ENCODE results near the gene RRN3. TPM values are rescaled to one million over a fixed set of nuclear protein-coding genes. Genes with fewer than 3 reads are reported as not detected.
"Not testable (repeated sequence)": the region's sequence is repeated elsewhere in the genome, so short reads cannot be mapped to it uniquely, and the experiment has no call there.

The RRN3 gene
- total RNA-seq, 1 experiment from 2014 or later, result 32.2 TPM

DNA sequence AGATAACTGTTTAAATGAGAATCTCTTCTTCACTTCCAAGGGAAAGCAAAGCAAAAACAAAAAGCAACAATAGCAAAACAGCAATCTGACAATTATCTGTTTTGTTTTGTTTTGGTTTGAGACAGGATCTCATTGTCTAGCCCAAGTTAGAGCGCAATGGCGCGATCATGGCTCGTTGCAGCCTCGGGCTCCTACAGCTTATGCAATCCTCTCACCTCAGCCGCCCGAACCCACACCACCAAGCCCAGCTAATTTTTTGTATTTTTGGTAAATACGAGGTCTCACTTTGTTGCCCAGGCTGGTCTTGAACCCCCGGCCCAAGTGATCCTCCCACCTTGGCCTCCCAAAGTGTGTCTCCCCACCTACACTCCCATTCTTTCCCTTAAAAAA is 2.5 kb upstream of the RRN3 start:
- H3K4me1 ChIP-seq; H3K9me3 ChIP-seq; BruUV-seq (replicated peaks); H3K4me3 Mint-ChIP-seq (ENCODE audit: unreplicated experiment); H3K27ac Mint-ChIP-seq (ENCODE audit: unreplicated experiment); intact Hi-C loops (cut with micrococcal nuclease; ENCODE audit: unreplicated experiment); DNase-seq; CTCF ChIA-PET; H3K27me3 Mint-ChIP-seq (ENCODE audit: insufficient read depth, unreplicated experiment); POLR2A ChIA-PET; H3K4me3 ChIP-seq (ENCODE audit: low read depth, low read length); H3K9me3 Mint-ChIP-seq (ENCODE audit: unreplicated experiment); H3K36me3 ChIP-seq (ENCODE audit: control insufficient read depth, insufficient read depth, low read length); H3K27me3 ChIP-seq (replicated peaks; ENCODE audit: control insufficient read depth, insufficient read depth, low read length): not testable (repeated sequence)
- Mint-ChIP-seq H3K4me1 (ENCODE audit: low read depth, unreplicated experiment) (peaks cover 12% of the 10 kb centered on the region), H3K36me3 (ENCODE audit: insufficient read depth, unreplicated experiment) (peaks cover 20% of the 10 kb centered on the region)

DNA sequence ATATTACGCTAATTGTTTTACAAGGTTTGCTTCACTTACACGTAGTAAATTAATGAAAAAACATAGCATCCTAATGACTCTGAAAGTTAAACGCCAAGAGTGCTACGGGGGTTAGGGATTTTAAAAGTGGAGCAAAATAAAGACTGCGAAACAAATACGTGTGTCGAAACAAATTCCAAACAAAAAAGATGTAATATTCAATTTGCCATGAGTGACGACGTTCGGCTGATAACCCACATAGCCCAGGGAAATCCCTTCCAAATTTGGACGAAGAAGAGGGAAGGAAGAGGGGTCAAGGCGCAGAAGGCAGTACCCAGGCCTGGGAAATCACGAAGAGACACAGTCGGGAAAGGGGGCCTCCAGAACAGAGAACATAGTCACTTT is 509 bp downstream of the RRN3 start:
- Mint-ChIP-seq H3K36me3 (ENCODE audit: insufficient read depth, unreplicated experiment) (peaks cover 40% of the 10 kb centered on the region), H3K4me3 (ENCODE audit: unreplicated experiment) (peak overlapping the region; percentile 99), H3K27ac (ENCODE audit: unreplicated experiment) (peak overlapping the region; percentile 100), H3K4me1 (ENCODE audit: low read depth, unreplicated experiment) (peaks cover 12% of the 10 kb centered on the region)
- H3K9me3 ChIP-seq; H3K36me3 ChIP-seq (ENCODE audit: control insufficient read depth, insufficient read depth, low read length); H3K9me3 Mint-ChIP-seq (ENCODE audit: unreplicated experiment); CTCF ChIA-PET; DNase-seq; H3K4me1 ChIP-seq; H3K27me3 Mint-ChIP-seq (ENCODE audit: insufficient read depth, unreplicated experiment); intact Hi-C loops (cut with micrococcal nuclease; ENCODE audit: unreplicated experiment); H3K27me3 ChIP-seq (replicated peaks; ENCODE audit: control insufficient read depth, insufficient read depth, low read length): not testable (repeated sequence)
- H3K4me3 ChIP-seq (ENCODE audit: low read depth, low read length), result peak overlapping the region; percentile 47
- TSS peak; percentile 70 for BruUV-seq (replicated peaks)
- POLR2A ChIA-PET, result interaction anchor here (0.7 to 1.0 kb wide), 2 partner anchors 36 to 37 kb away, joined by 3 to 4 read pairs; partner anchors contain the start of gene NTAN1

GRCh38 chr16:15090663-15091269 is 3.3 kb downstream of the RRN3 start:
- H3K9me3 ChIP-seq; H3K4me3 ChIP-seq (ENCODE audit: low read depth, low read length); POLR2A ChIA-PET; H3K36me3 ChIP-seq (ENCODE audit: control insufficient read depth, insufficient read depth, low read length); H3K27me3 ChIP-seq (replicated peaks; ENCODE audit: control insufficient read depth, insufficient read depth, low read length); intact Hi-C loops (cut with micrococcal nuclease; ENCODE audit: unreplicated experiment); H3K4me1 ChIP-seq; H3K9me3 Mint-ChIP-seq (ENCODE audit: unreplicated experiment); DNase-seq; H3K4me3 Mint-ChIP-seq (ENCODE audit: unreplicated experiment); H3K27ac Mint-ChIP-seq (ENCODE audit: unreplicated experiment); BruUV-seq (replicated peaks); CTCF ChIA-PET; H3K27me3 Mint-ChIP-seq (ENCODE audit: insufficient read depth, unreplicated experiment): not testable (repeated sequence)
- Mint-ChIP-seq H3K36me3 (ENCODE audit: insufficient read depth, unreplicated experiment) (peaks cover 40% of the 10 kb centered on the region), H3K4me1 (ENCODE audit: low read depth, unreplicated experiment) (peaks cover 12% of the 10 kb centered on the region)

GRCh38 chr16:15082788-15083187 is 11.3 kb downstream of the RRN3 start:
- POLR2A ChIA-PET; H3K27ac Mint-ChIP-seq (ENCODE audit: unreplicated experiment); H3K27me3 ChIP-seq (replicated peaks; ENCODE audit: control insufficient read depth, insufficient read depth, low read length); H3K4me3 Mint-ChIP-seq (ENCODE audit: unreplicated experiment); H3K9me3 ChIP-seq; DNase-seq; BruUV-seq (replicated peaks); H3K36me3 ChIP-seq (ENCODE audit: control insufficient read depth, insufficient read depth, low read length); H3K4me1 ChIP-seq; CTCF ChIA-PET; H3K4me3 ChIP-seq (ENCODE audit: low read depth, low read length); intact Hi-C loops (cut with micrococcal nuclease; ENCODE audit: unreplicated experiment); H3K9me3 Mint-ChIP-seq (ENCODE audit: unreplicated experiment); H3K27me3 Mint-ChIP-seq (ENCODE audit: insufficient read depth, unreplicated experiment): not testable (repeated sequence)
- H3K36me3 Mint-ChIP-seq (ENCODE audit: insufficient read depth, unreplicated experiment), result peaks cover 64% of the 10 kb centered on the region
- H3K4me1 Mint-ChIP-seq (ENCODE audit: low read depth, unreplicated experiment), result peaks cover 12% of the 10 kb centered on the region

DNA sequence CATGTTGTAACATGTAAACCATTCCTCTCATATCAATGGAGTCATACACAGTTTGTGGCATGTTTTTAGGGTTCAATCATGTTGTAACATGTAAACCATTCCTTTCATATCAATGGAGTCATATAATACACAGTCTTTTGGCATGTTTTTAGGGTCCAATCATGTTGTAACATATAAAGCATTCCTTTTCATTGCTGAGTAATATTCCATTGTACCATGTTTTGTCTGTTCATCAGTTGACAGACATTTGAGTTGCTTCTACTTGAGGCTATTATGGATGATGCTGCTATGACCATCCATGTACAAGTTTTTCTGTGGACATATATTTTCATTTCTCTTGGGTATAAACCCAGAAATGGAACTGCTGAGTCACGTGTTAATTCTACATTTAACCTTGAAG is 13.2 kb downstream of the RRN3 start:
- POLR2A ChIA-PET, DNase-seq: not testable (repeated sequence)
- H3K4me1 Mint-ChIP-seq (ENCODE audit: low read depth, unreplicated experiment), result peaks cover 12% of the 10 kb centered on the region

DNA sequence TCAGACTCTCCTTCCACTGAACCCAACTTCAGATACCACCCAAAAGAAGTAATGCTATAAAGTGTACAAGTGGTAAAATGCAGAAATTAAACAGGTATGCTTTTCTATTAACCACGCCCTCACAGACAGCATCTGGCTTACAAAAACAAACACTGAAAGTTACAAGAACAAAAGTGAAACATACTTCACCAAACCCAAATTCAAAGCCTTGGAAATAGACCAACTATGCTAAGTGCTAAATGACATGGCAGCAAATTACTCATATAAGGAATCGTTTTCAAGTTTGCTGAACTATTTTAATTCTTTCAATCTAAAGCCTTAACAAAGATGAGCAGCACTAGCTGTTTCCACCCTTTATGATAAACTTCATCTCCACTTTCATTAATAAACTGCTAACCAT is 17.9 kb downstream of the RRN3 start:
- BruUV-seq (replicated peaks); H3K9me3 ChIP-seq; H3K9me3 Mint-ChIP-seq (ENCODE audit: unreplicated experiment); H3K4me1 ChIP-seq; H3K27ac Mint-ChIP-seq (ENCODE audit: unreplicated experiment); intact Hi-C loops (cut with micrococcal nuclease; ENCODE audit: unreplicated experiment); CTCF ChIA-PET; POLR2A ChIA-PET; DNase-seq; H3K4me3 ChIP-seq (ENCODE audit: low read depth, low read length); H3K36me3 ChIP-seq (ENCODE audit: control insufficient read depth, insufficient read depth, low read length); H3K4me3 Mint-ChIP-seq (ENCODE audit: unreplicated experiment); H3K27me3 ChIP-seq (replicated peaks; ENCODE audit: control insufficient read depth, insufficient read depth, low read length); H3K27me3 Mint-ChIP-seq (ENCODE audit: insufficient read depth, unreplicated experiment): not testable (repeated sequence)
- peaks cover 12% of the 10 kb centered on the region for H3K4me1 Mint-ChIP-seq (ENCODE audit: low read depth, unreplicated experiment)
- peaks cover 75% of the 10 kb centered on the region for H3K36me3 Mint-ChIP-seq (ENCODE audit: insufficient read depth, unreplicated experiment)

More for the DNA sequence above, 13.2 kb downstream of the RRN3 start:
- H3K4me3 Mint-ChIP-seq (ENCODE audit: unreplicated experiment); H3K4me1 ChIP-seq; H3K9me3 Mint-ChIP-seq (ENCODE audit: unreplicated experiment); H3K27me3 ChIP-seq (replicated peaks; ENCODE audit: control insufficient read depth, insufficient read depth, low read length); H3K9me3 ChIP-seq; BruUV-seq (replicated peaks); intact Hi-C loops (cut with micrococcal nuclease; ENCODE audit: unreplicated experiment); H3K4me3 ChIP-seq (ENCODE audit: low read depth, low read length); H3K27me3 Mint-ChIP-seq (ENCODE audit: insufficient read depth, unreplicated experiment); H3K27ac Mint-ChIP-seq (ENCODE audit: unreplicated experiment); CTCF ChIA-PET; H3K36me3 ChIP-seq (ENCODE audit: control insufficient read depth, insufficient read depth, low read length): not testable (repeated sequence)
- H3K36me3 Mint-ChIP-seq (ENCODE audit: insufficient read depth, unreplicated experiment), result peaks cover 77% of the 10 kb centered on the region

Data from Caco-2 (cell line).